LNCaP clone FGC (cell line): ENCODE data around the gene ACTL7B.

ENCODE experiments used
- DNase-seq: peaks from one replicate; pipeline ENCODE4 v3.0.0-alpha.2; 2011; ENCODE audit warnings: low read depth
- H3K4me3 ChIP-seq: 2 replicates; pipeline ENCODE4 v1.5.1; 2011; ENCODE audit warnings: mild to moderate bottlenecking, low read depth, low read length, control low read depth
- CTCF ChIP-seq: IDR thresholded peaks from 2 replicates; pipeline ENCODE4 v1.5.1; 2012; ENCODE audit warnings: mild to moderate bottlenecking; ENCODE audit not compliant: control insufficient read depth, insufficient read depth; ENCODE audit errors: extremely low read depth

The ACTL7B gene

GRCh38 chr9:108823829-108824228, 32.0 kb downstream of the ACTL7B start:
- DNase-seq, result no peak
- H3K4me3 ChIP-seq, result no peak overlapping the region
- no peak for TF ChIP-seq CTCF

- no peak for DNase-seq
- H3K4me3 ChIP-seq, result no peak overlapping the region
- TF ChIP-seq CTCF, result no peak
Observed at GRCh38 chr9:108816037-108816436, 39.7 kb downstream of the ACTL7B start.

GRCh38 chr9:108815156-108815555, 40.6 kb downstream of the ACTL7B start:
- TF ChIP-seq CTCF, result no peak
- no peak for DNase-seq

GRCh38 chr9:108813951-108814601, 41.7 kb downstream of the ACTL7B start:
- DNase-seq, result peak; percentile 36
- TF ChIP-seq CTCF, result peak; percentile 86
- no peak overlapping the region for H3K4me3 ChIP-seq

More at GRCh38 chr9:108815156-108815555, 40.6 kb downstream of the ACTL7B start:
- H3K4me3 ChIP-seq, result no peak overlapping the region

- DNase-seq, result no peak
- H3K4me3 ChIP-seq, result no peak overlapping the region
- no peak for TF ChIP-seq CTCF
Observed at GRCh38 chr9:108812396-108813025, 43.3 kb downstream of the ACTL7B start.

GRCh38 chr9:108811944-108812343, 43.8 kb downstream of the ACTL7B start:
- DNase-seq, result no peak
- TF ChIP-seq CTCF, result no peak
- no peak overlapping the region for H3K4me3 ChIP-seq

GRCh38 chr9:108809269-108809668, 46.5 kb downstream of the ACTL7B start:
- no peak for TF ChIP-seq CTCF
- no peak for DNase-seq
- H3K4me3 ChIP-seq, result no peak overlapping the region
